Endothelial cell of umbilical vein (primary cell): Measurements from ENCODE around the gene LSM14A. TPM values are rescaled to one million over a fixed set of nuclear protein-coding genes. Genes with fewer than 3 reads are reported as not detected.

Source experiments
- BruUV-seq: library from RNA; stranded (reverse); fragments of 400-500 nt; replicated peaks from 2 replicates; lab custom pipeline; 2021; lab: Mats Ljungman, UMichigan
- CTCF ChIA-PET: fragments of 300-600, 350-600 bp; sonication (Branson Sonifier 250); formaldehyde crosslinking; loops from one replicate; lab custom pipeline; 2021; ENCODE audit warnings: antibody characterized with exemption, inconsistent platforms; lab: Charles Lee
- POLR2A ChIA-PET: fragments of 300-600, 350-600 bp; sonication (Branson Sonifier 250); formaldehyde crosslinking; loops from one replicate; lab custom pipeline; 2021; ENCODE audit warnings: antibody characterized with exemption, inconsistent platforms; lab: Charles Lee
- DNase-seq: peaks from one replicate; pipeline ENCODE4 v3.0.0-alpha.2; 2011; ENCODE audit warnings: low read depth, low spot score
- FAIRE-seq: peaks from 2 replicates; lab custom pipeline; 2011; peaks lifted over from hg19 to GRCh38; lab: Jason Lieb, UNC
- H2AFZ ChIP-seq: 2 replicates; pipeline ENCODE4 v1.6.0; 2012; ENCODE audit warnings: low read depth, low read length, control low read depth, inconsistent platforms
- H3K27ac ChIP-seq: 2 replicates; pipeline ENCODE4 v1.5.1; 2011; ENCODE audit warnings: low read depth, mild to moderate bottlenecking, control low read depth, low read length, moderate library complexity; ENCODE audit not compliant: insufficient read depth
- H3K27me3 ChIP-seq, 2 experiments: 2 replicates each; pipeline versions ENCODE4 v1.6.0 to v1.6.1; 2011; ENCODE audit warnings: low read length in 2 of 2, mixed read lengths in 1 of 2; ENCODE audit not compliant: control insufficient read depth in 2 of 2, insufficient read depth in 2 of 2
- H3K36me3 ChIP-seq, 2 experiments: 2 replicates in 1 of 2; 3 replicates in 1 of 2; pipeline ENCODE4 v1.5.1; 2011; ENCODE audit warnings: low read length in 2 of 2, mild to moderate bottlenecking in 1 of 2, moderate library complexity in 1 of 2; ENCODE audit not compliant: control insufficient read depth in 2 of 2, insufficient read depth in 2 of 2; ENCODE audit errors: extremely low read depth in 1 of 2
- H3K4me1 ChIP-seq: 3 replicates; pipeline ENCODE4 v1.5.1; 2011; ENCODE audit warnings: mild to moderate bottlenecking, low read length; ENCODE audit not compliant: control insufficient read depth, insufficient read depth; ENCODE audit errors: extremely low read depth
- H3K4me2 ChIP-seq: 2 replicates; pipeline ENCODE4 v1.6.1; 2011; ENCODE audit warnings: low read length, control low read depth, mixed read lengths; ENCODE audit not compliant: insufficient read depth
- H3K4me3 ChIP-seq, 3 experiments: fragments of 200-600 bp in 1 of 3; sonication (generic), shearing (Covaris generic) in 1 of 3; replicated peaks in 1 of 3; 2 replicates each; pipeline ENCODE4 v1.5.1; 2011 to 2016; ENCODE audit warnings: control low read depth in 3 of 3, low read length in 3 of 3, mild to moderate bottlenecking in 2 of 3, inconsistent platforms in 1 of 3, low read depth in 1 of 3, moderate library complexity in 1 of 3; ENCODE audit not compliant: insufficient read depth in 1 of 3
- H3K79me2 ChIP-seq: 2 replicates; pipeline ENCODE4 v1.6.0; 2012; ENCODE audit warnings: low read length, inconsistent platforms; ENCODE audit not compliant: control insufficient read depth, insufficient read depth
- H3K9ac ChIP-seq: replicated peaks from 2 replicates; pipeline ENCODE3; 2011; ENCODE audit warnings: low read length, control low read depth; ENCODE audit not compliant: insufficient read depth; ENCODE audit errors: extremely low read depth
- H3K9me1 ChIP-seq: replicated peaks from 3 replicates; pipeline ENCODE4 v1.6.0; 2011; ENCODE audit warnings: mild to moderate bottlenecking, low read length; ENCODE audit not compliant: control insufficient read depth, insufficient read depth; ENCODE audit errors: extremely low read depth
- H3K9me3 ChIP-seq: replicated peaks from 2 replicates; pipeline ENCODE4 v1.5.1; 2012; ENCODE audit warnings: low read length, inconsistent platforms; ENCODE audit not compliant: control insufficient read depth, insufficient read depth
- H4K20me1 ChIP-seq: replicated peaks from 2 replicates; pipeline ENCODE3; 2011; ENCODE audit warnings: mild to moderate bottlenecking, low read length; ENCODE audit not compliant: control insufficient read depth, insufficient read depth; ENCODE audit errors: extremely low read depth
- FOS ChIP-seq: IDR thresholded peaks from 2 replicates; pipeline ENCODE4 v1.6.1; 2011; ENCODE audit warnings: mild to moderate bottlenecking, low read length, moderate library complexity, borderline replicate concordance; ENCODE audit not compliant: insufficient read depth
- POLR2AphosphoS5 ChIP-seq: IDR thresholded peaks from 2 replicates; pipeline ENCODE4 v1.6.1; 2012; ENCODE audit warnings: low read depth, mild to moderate bottlenecking, control low read depth, low read length, moderate library complexity; ENCODE audit not compliant: insufficient read depth
- dilution Hi-C: fragments of 300-500 bp; cut with MboI; formaldehyde crosslinking; loops from one replicate; pipeline ENCODE4 v1.15.0; 2019; ENCODE audit warnings: low sequenced_read_pairs; ENCODE audit not compliant: extremely low pct_ligation_motif_present
- intact Hi-C: fragments of 100-400 bp; cut with micrococcal nuclease; formaldehyde crosslinking; loops from one replicate; pipeline ENCODE4 v1.10.0; 2022
- polyA plus RNA-seq, 4 experiments: library from polyadenylated mRNA; depleted of rRNA in 3 of 4; stranded (reverse) in 3 of 4; unstranded in 1 of 4; fragments of >200 nt; gene quantifications; 2 replicates each; pipeline versions ENCODE4 v1.2.1 to v1.2.3, GENCODE V29; 2011 to 2012; ENCODE audit warnings: missing spikeins in 1 of 4
- total RNA-seq: library from RNA; stranded (reverse); gene quantifications from 2 replicates; pipeline ENCODE4 v1.2.3, GENCODE V29; 2021

The LSM14A gene
- total and polyA plus RNA-seq, 2 donors (not counting 3 experiments of a cell fraction or from before 2014, with no cell fraction given), result 96.7 to 122 TPM

- ChIA-PET POLR2A (no interaction called here), CTCF (interaction anchor here (1.3 to 1.6 kb wide), 2 partner anchors 64 to 105 kb away, joined by 3 read pairs; no protein-coding TSS in a partner anchor)
- no peak for DNase-seq
- H3K27me3 ChIP-seq, result no peaks in the 10 kb centered on the region
- dilution Hi-C loops, result no loop called here
- no peak overlapping the region for H3K4me3 ChIP-seq
- TF ChIP-seq POLR2AphosphoS5 (peak; percentile 3), FOS (no peak)
- H3K4me1 ChIP-seq, result peaks cover 29% of the 10 kb centered on the region
- BruUV-seq, result no TSS peak
- H3K79me2 ChIP-seq, result peaks cover 4% of the 10 kb centered on the region
- H3K9me1 ChIP-seq, result no peaks in the 10 kb centered on the region
- H4K20me1 ChIP-seq, result no peaks in the 10 kb centered on the region
- no peak for FAIRE-seq
- no peak overlapping the region for H2AFZ ChIP-seq
- intact Hi-C loops, result no loop called here
- no peaks in the 10 kb centered on the region for H3K9me3 ChIP-seq
- H3K36me3 ChIP-seq, result peaks cover 6 to 15% of the 10 kb centered on the region in 2 experiments
- no peak overlapping the region for H3K9ac ChIP-seq
- H3K27ac ChIP-seq, result no peak overlapping the region
- no peak overlapping the region for H3K4me2 ChIP-seq
These were observed 58.5 kb downstream of the LSM14A start for GRCh38 chr19:34230820-34231219.

GRCh38 chr19:34231439-34231838 lies 59.1 kb downstream of the LSM14A start:
- Histone ChIP-seq H3K9me1 (no peaks in the 10 kb centered on the region), H3K4me1 (peaks cover 29% of the 10 kb centered on the region), H3K36me3 (peaks cover 3 to 15% of the 10 kb centered on the region in 2 experiments), H3K27ac (no peak overlapping the region), H3K9me3 (no peaks in the 10 kb centered on the region), H3K4me3 (no peak overlapping the region), H3K9ac (no peak overlapping the region), H3K27me3 (no peaks in the 10 kb centered on the region), H4K20me1 (no peaks in the 10 kb centered on the region), H2AFZ (no peak overlapping the region), H3K4me2 (no peak overlapping the region), H3K79me2 (peaks cover 3% of the 10 kb centered on the region)
- no TSS peak for BruUV-seq
- intact Hi-C loops (no loop called here), dilution Hi-C loops (no loop called here)
- ChIA-PET POLR2A (no interaction called here), CTCF (interaction anchor here (1.3 to 2.7 kb wide), 4 partner anchors 9 to 115 kb away, joined by 3 to 12 read pairs (median 8); no protein-coding TSS in a partner anchor)
- no peak for FAIRE-seq
- TF ChIP-seq FOS, result no peak
- no peak for DNase-seq
